OCI-LY3 (cell line): ENCODE measurements around the gene PTDSS2.
"Not testable (repeated sequence)": the region's sequence is repeated elsewhere in the genome, so short reads cannot be mapped to it uniquely, and the experiment has no call there.

Source experiments
- H2AFZ ChIP-seq: fragments of 200-600, 300-600 bp; shearing (Covaris generic); 2 replicates; pipeline ENCODE4 v1.6.0; 2014; ENCODE audit warnings: antibody characterized with exemption, low read depth, low read length
- H3K27ac ChIP-seq: fragments of 200-600, 300-600 bp; sonication (generic); 2 replicates; pipeline ENCODE4 v1.5.1; 2014; ENCODE audit warnings: mild to moderate bottlenecking, low read length, moderate library complexity, mixed read lengths
- H3K27me3 ChIP-seq: fragments of 200-600, 300-600 bp; sonication (generic); 2 replicates; pipeline ENCODE4 v1.6.1; 2014; ENCODE audit warnings: low read depth, low read length, mixed read lengths
- H3K36me3 ChIP-seq: fragments of 200-600, 300-600 bp; sonication (generic); replicated peaks from 2 replicates; pipeline ENCODE3; 2014; ENCODE audit warnings: low read depth, low read length, mixed read lengths
- H3K4me1 ChIP-seq: fragments of 300-600, 200-600 bp; sonication (generic); 2 replicates; pipeline ENCODE4 v1.6.1; 2014; ENCODE audit warnings: low read length, mixed read lengths
- H3K4me2 ChIP-seq: fragments of 200-600, 300-600 bp; sonication (generic); 2 replicates; pipeline ENCODE4 v1.6.1; 2014; ENCODE audit warnings: low read length, mixed read lengths
- H3K4me3 ChIP-seq: fragments of 300-600, 200-600 bp; sonication (generic); 2 replicates; pipeline ENCODE4 v1.5.1; 2014; ENCODE audit warnings: antibody characterized with exemption, mild to moderate bottlenecking, low read length, moderate library complexity
- H3K79me2 ChIP-seq: fragments of 300-600, 200-600 bp; shearing (Covaris generic); 2 replicates; pipeline ENCODE4 v1.6.1; 2014; ENCODE audit warnings: mild to moderate bottlenecking, low read length, mixed read lengths
- H3K9ac ChIP-seq: fragments of 300-600, 200-600 bp; shearing (Covaris generic); 2 replicates; pipeline ENCODE4 v1.6.0; 2014; ENCODE audit warnings: mild to moderate bottlenecking, low read length, moderate library complexity
- H3K9me3 ChIP-seq: fragments of 200-600, 300-600 bp; shearing (Covaris generic); 2 replicates; pipeline ENCODE4 v1.6.1; 2014; ENCODE audit warnings: low read length, mixed read lengths; ENCODE audit not compliant: insufficient read depth
- H4K20me1 ChIP-seq: fragments of 200-600, 300-600 bp; sonication (generic); 2 replicates; pipeline ENCODE4 v1.6.1; 2016; ENCODE audit warnings: low read length, mixed read lengths; ENCODE audit not compliant: insufficient read depth
- CTCF ChIP-seq: fragments of 200-600, 300-600 bp; sonication (generic); IDR thresholded peaks from 2 replicates; pipeline ENCODE4 v1.5.1; 2014; ENCODE audit warnings: antibody characterized with exemption, low read length, low read depth
- EZH2phosphoT487 ChIP-seq: fragments of 200-600 bp; shearing (Covaris generic); IDR thresholded peaks from 2 replicates; pipeline ENCODE4 v1.6.1; 2018; ENCODE audit warnings: antibody characterized with exemption, mixed run types, low read depth

Gene PTDSS2

GRCh38 chr11:433111-433510 lies 17.0 kb upstream of the PTDSS2 start:
- Histone ChIP-seq H3K9ac (no peak overlapping the region), H3K4me1 (no peaks in the 10 kb centered on the region), H3K9me3 (no peaks in the 10 kb centered on the region), H3K36me3 (no peaks in the 10 kb centered on the region), H3K27ac (no peak overlapping the region), H3K27me3 (no peaks in the 10 kb centered on the region), H2AFZ (no peak overlapping the region), H3K4me2 (no peak overlapping the region), H4K20me1 (no peaks in the 10 kb centered on the region; the same call in 1 of the 2 replicates), H3K79me2 (no peaks in the 10 kb centered on the region), H3K4me3 (no peak overlapping the region)
- TF ChIP-seq CTCF (no peak), EZH2phosphoT487 (no peak)

- H2AFZ ChIP-seq: no peak overlapping the region
- H3K4me3 ChIP-seq: no peak overlapping the region
- H3K4me1 ChIP-seq: no peaks in the 10 kb centered on the region
- no peaks in the 10 kb centered on the region for H3K27me3 ChIP-seq
- TF ChIP-seq CTCF (no peak), EZH2phosphoT487 (no peak)
- H4K20me1 ChIP-seq: no peaks in the 10 kb centered on the region; the same call in 1 of the 2 replicates
- no peak overlapping the region for H3K27ac ChIP-seq
- H3K4me2 ChIP-seq: no peak overlapping the region
- no peaks in the 10 kb centered on the region for H3K9me3 ChIP-seq
- H3K79me2 ChIP-seq: no peaks in the 10 kb centered on the region
- no peak overlapping the region for H3K9ac ChIP-seq
- H3K36me3 ChIP-seq: no peaks in the 10 kb centered on the region
Measured at GRCh38 chr11:433641-434040, 16.4 kb upstream of the PTDSS2 start.

- Histone ChIP-seq H3K4me2 (no peak overlapping the region), H3K9me3 (no peaks in the 10 kb centered on the region), H3K4me1 (no peaks in the 10 kb centered on the region), H3K79me2 (no peaks in the 10 kb centered on the region), H3K27ac (no peak overlapping the region), H3K4me3 (no peak overlapping the region), H3K9ac (no peak overlapping the region), H3K27me3 (no peaks in the 10 kb centered on the region), H2AFZ (no peak overlapping the region), H3K36me3 (no peaks in the 10 kb centered on the region), H4K20me1 (no peaks in the 10 kb centered on the region; the same call in 1 of the 2 replicates)
- TF ChIP-seq EZH2phosphoT487 (no peak), CTCF (no peak)
Measured at GRCh38 chr11:434496-434895, 15.6 kb upstream of the PTDSS2 start.

GRCh38 chr11:434999-435740 lies 14.9 kb upstream of the PTDSS2 start:
- H3K27me3 ChIP-seq, H3K36me3 ChIP-seq, H3K79me2 ChIP-seq, H2AFZ ChIP-seq, H3K9me3 ChIP-seq, H3K4me1 ChIP-seq, H3K4me3 ChIP-seq, H3K4me2 ChIP-seq, H4K20me1 ChIP-seq, H3K27ac ChIP-seq, H3K9ac ChIP-seq: not testable (repeated sequence)
